Right cardiac atrium (tissue), 5 donors: ENCODE results near the gene SRSF6. TPM values are rescaled to one million over a fixed set of nuclear protein-coding genes. Genes with fewer than 3 reads are reported as not detected.
"Not testable (repeated sequence)": the region's sequence is repeated elsewhere in the genome, so short reads cannot be mapped to it uniquely, and the experiment has no call there.

Experiments
- ATAC-seq, 2 donors: fragments of 200-7000 bp; cut with Tn5 transposase; one replicate each; pipeline versions ENCODE4 v1.8.0 to v1.9.1; 2020; ENCODE audit warnings: moderate library complexity in 2 of 2, mild to moderate bottlenecking in 1 of 2
- DNase-seq, 3 donors: peaks; one replicate each; pipeline ENCODE4 v3.0.0-alpha.2; 2020
- H3K27ac ChIP-seq: one replicate; pipeline ENCODE4 v1.5.1; 2013; ENCODE audit warnings: mild to moderate bottlenecking, low read length, control low read depth, moderate library complexity
- H3K27me3 ChIP-seq: one replicate; pipeline ENCODE4 v1.6.1; 2013; ENCODE audit not compliant: control insufficient read depth, insufficient read depth
- H3K4me1 ChIP-seq: one replicate; pipeline ENCODE4 v1.6.1; 2013; ENCODE audit warnings: low read length; ENCODE audit not compliant: control insufficient read depth, insufficient read depth
- H3K4me3 ChIP-seq: one replicate; pipeline ENCODE4 v1.5.1; 2013; ENCODE audit warnings: low read length, control low read depth
- H3K9me3 ChIP-seq: one replicate; pipeline ENCODE4 v1.6.1; 2013; ENCODE audit warnings: low read length; ENCODE audit not compliant: control insufficient read depth
- WGBS: extraction: QIAGEN DNeasy Blood & Tissue Kit; methylation state at CpG from one replicate; pipeline ENCODE4 v1.1.7; 2013; 5-methylcytosine and 5-hydroxymethylcytosine counted together
- intact Hi-C, 4 donors: fragments of 100-400 bp; cut with DNase I; formaldehyde crosslinking; loops; one replicate each; pipeline versions ENCODE4 v1.11.0 to v1.14.0; 2022 to 2023
- polyA plus RNA-seq: library from polyadenylated mRNA; stranded (reverse); fragments of 200-250 nt; gene quantifications from one replicate; pipeline ENCODE4 v1.2.3, GENCODE V29; 2013
- total RNA-seq, 4 donors: library from RNA; stranded (reverse); fragmentation: NEBNext Ultra II Directional; extraction: Animal tissue kit (Norgen Biotek cat#: 25700); gene quantifications; one replicate each; pipeline ENCODE4 v1.2.1, GENCODE V29; 2021
- donor health status: healthy with polysubstance abuse.
- donor health status: DM: no; HTN: yes; CAD: no.
- donor health status: DM: no; HTN: no; CAD: no.
- donor health status: DM: no; HTN: yes; CAD: no; lungs with severe emphysema.
- donor health status: DM: yes; HTN: yes; CAD: no.

SRSF6 gene
- total and polyA plus RNA-seq, 5 donors, result 50.8 to 80.6 (median 69.1) TPM

DNA sequence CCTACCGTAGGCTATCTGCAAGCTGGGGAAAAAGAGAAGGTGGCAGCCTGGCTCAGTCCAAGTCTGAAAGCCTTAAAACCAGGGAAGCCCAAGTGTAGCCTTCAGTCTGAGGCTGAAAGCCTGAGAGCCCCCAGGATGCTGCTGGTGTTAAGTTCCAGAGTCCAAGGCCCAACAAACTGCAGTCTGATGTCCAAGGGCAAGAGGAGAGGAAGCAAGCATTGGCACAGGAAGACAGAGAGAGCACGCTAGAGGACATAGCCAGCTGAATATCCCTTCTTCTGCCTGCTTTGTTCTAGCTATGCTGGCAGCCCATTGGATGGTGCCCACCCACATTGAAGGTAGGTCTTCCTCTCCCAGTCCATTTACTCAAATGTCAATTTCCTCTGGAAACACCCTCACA, 37.7 kb downstream of the SRSF6 start:
- Histone ChIP-seq H3K27me3 (no peaks in the 10 kb centered on the region), H3K4me3 (no peak overlapping the region), H3K4me1 (no peaks in the 10 kb centered on the region), H3K9me3 (no peaks in the 10 kb centered on the region), H3K27ac (no peak overlapping the region)
- DNase-seq, result no peak
- WGBS, result 42% methylated on average over 2 of the region's 2 CpGs
- intact Hi-C loops, result no loop called here
- no peak for ATAC-seq

- H3K27ac ChIP-seq, ATAC-seq, DNase-seq, H3K9me3 ChIP-seq, H3K4me3 ChIP-seq, H3K27me3 ChIP-seq, H3K4me1 ChIP-seq, intact Hi-C loops: not testable (repeated sequence)
- 91% methylated on average over 8 of the region's 8 CpGs for WGBS
Measured at GRCh38 chr20:43502021-43502420, 44.3 kb downstream of the SRSF6 start.

- WGBS, result 91% methylated on average over 7 of the region's 7 CpGs
- no peaks in the 10 kb centered on the region for H3K9me3 ChIP-seq
- no peaks in the 10 kb centered on the region for H3K4me1 ChIP-seq
- DNase-seq, result no peak
- no peak for ATAC-seq
- H3K27ac ChIP-seq, result no peak overlapping the region
- no peaks in the 10 kb centered on the region for H3K27me3 ChIP-seq
- intact Hi-C loops, result no loop called here
- H3K4me3 ChIP-seq, result no peak overlapping the region
Measured at GRCh38 chr20:43506238-43506637, 48.5 kb downstream of the SRSF6 start.

DNA sequence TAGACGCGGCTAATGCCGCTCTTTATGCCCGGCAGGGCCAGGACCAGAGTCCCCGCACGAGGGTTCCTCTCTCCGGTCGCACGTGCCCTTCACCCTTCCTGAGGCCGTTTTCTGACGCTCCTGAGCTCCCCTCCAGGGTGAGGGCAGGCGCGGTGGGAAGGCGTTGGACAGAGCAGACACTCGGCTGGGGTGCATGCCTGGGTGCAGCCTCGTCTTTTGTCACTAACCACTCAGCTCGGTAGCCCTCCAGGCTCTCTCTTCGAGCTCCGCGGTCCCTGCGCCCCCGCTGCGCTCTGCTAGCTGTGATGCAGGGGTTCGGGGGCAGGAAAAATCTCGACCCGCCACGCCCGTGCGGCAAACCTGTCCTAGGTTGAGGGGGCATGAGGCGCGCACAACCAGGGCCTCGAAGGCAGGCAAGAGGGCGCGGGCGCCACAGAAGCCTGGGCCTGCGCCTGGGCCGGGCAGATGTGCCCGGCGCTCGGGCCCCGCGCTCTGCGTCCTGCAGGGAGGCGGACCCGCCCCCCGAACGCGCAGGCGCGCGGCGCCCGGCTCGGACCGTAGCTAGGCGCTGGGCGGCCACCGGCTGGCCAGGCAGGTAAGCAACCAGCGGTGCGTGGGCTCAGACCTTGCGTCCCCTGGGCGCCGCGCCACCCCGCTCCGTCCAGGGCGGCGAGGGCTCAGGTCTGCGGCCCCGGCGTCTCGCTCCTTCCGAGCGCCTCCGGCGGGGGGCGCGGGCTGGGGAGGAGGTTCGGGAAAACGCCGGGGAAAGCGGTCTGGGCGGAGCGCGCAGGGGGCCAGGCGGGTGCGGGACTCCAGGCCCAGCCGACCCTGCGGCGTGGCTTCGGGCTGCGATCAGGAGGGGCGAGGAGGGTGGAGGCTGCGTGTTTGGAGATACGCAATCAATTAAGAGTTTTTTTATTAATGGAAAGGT, 49.7 kb downstream of the SRSF6 start, which contains the start of gene L3MBTL1:
Gene L3MBTL1, plus strand, starts transcription at position 548 of the 931 bp plus-strand sequence. CDS start 5,807 bp downstream, outside the sequence.
- Histone ChIP-seq H3K4me1 (no peaks in the 10 kb centered on the region), H3K4me3 (peak within 1 kb of the TSS; percentile 74), H3K9me3 (no peaks in the 10 kb centered on the region), H3K27ac (no peak within 1 kb of the TSS), H3K27me3 (no peaks in the 10 kb centered on the region)
- WGBS, result 4% methylated on average over 95 of the region's 95 CpGs
- intact Hi-C loops, result no loop called here
- DNase-seq (peak; percentile 57 to 76 (median 75)), ATAC-seq (peak; percentile 88 to 91)

GRCh38 chr20:43508106-43508505, 50.4 kb downstream of the SRSF6 start:
- H3K4me1 ChIP-seq, result no peaks in the 10 kb centered on the region
- no peaks in the 10 kb centered on the region for H3K27me3 ChIP-seq
- 10% methylated on average over 22 of the region's 22 CpGs for WGBS
- peak overlapping the region; percentile 74 for H3K4me3 ChIP-seq
- peak in 1 of 2 donors; percentile 34 for ATAC-seq
- peak in 2 of 3 donors; percentile 18 to 55 for DNase-seq
- no peak overlapping the region for H3K27ac ChIP-seq
- intact Hi-C loops, result no loop called here
- no peaks in the 10 kb centered on the region for H3K9me3 ChIP-seq

DNA sequence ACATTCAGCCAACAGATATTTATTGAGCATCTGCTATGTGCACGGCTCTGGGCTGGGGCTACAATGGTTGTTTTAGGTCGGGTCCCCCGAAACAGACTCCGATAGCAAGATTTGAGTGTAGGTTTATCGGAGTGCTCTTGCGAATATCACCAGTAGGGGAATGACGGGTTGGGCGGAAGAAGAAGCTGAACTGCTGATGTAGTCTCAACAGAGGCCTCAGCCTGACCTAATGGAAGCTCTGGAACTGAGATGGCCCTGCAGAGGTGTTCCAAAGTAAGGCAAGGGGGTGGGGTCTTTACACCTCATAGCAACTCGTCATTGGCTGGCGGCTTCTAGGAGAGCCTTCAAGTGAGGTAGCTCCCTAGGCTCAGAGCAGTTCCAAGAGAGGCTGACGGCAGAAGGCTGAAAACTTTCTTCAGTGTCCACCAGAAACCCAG, 50.9 kb downstream of the SRSF6 start:
- intact Hi-C loops, result no loop called here
- H3K4me3 ChIP-seq, result no peak overlapping the region
- DNase-seq, result no peak
- no peak overlapping the region for H3K27ac ChIP-seq
- H3K9me3 ChIP-seq, result no peaks in the 10 kb centered on the region
- no peak for ATAC-seq
- peaks cover 2% of the 10 kb centered on the region for H3K4me1 ChIP-seq
- H3K27me3 ChIP-seq, result no peaks in the 10 kb centered on the region
- WGBS, result 75% methylated on average over 11 of the region's 11 CpGs

DNA sequence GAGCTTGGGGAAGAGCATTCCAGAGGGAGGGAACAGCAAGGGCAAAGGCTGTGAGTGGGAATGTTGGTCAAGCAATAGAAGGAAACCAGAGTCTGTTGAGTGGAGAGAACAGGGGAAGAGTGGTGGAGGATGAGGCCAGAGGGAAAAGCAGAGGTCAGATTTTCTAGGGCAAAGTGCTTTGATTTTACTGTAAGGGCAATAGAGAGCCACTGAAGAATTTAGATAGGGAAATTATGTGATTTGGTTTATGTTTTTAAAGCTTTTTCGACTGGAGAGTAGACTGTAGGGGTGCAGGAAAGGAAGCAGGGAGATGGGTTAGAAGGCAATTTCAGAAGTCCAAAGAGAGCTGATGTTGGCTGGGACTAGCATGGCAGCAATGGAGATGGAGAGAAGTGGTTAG, 54.2 kb downstream of the SRSF6 start:
- intact Hi-C loops, result no loop called here
- no peaks in the 10 kb centered on the region for H3K9me3 ChIP-seq
- H3K4me3 ChIP-seq, result no peak overlapping the region
- WGBS, result 87% methylated on average over 1 of the region's 1 CpG
- no peak for DNase-seq
- no peak for ATAC-seq
- no peak overlapping the region for H3K27ac ChIP-seq
- no peaks in the 10 kb centered on the region for H3K27me3 ChIP-seq
- H3K4me1 ChIP-seq, result peaks cover 2% of the 10 kb centered on the region

- ATAC-seq, result no peak
- H3K27ac ChIP-seq, result no peak overlapping the region
- no peaks in the 10 kb centered on the region for H3K9me3 ChIP-seq
- peaks cover 2% of the 10 kb centered on the region for H3K4me1 ChIP-seq
- H3K4me3 ChIP-seq, result peak overlapping the region; percentile 30
- intact Hi-C loops, result no loop called here
- WGBS, result 68% methylated on average over 10 of the region's 10 CpGs
- no peaks in the 10 kb centered on the region for H3K27me3 ChIP-seq
- no peak for DNase-seq
Measured at GRCh38 chr20:43513372-43513930, 55.8 kb downstream of the SRSF6 start.

Other genes with a start within 250 kb of the SRSF6 start
- gene L3MBTL1, start 49.8 kb downstream of the SRSF6 start, total RNA-seq, result 1 to 10 TPM; 5.0 to 6.1 (median 6.1) TPM
- 4.4 TPM for gene L3MBTL1, start 49.8 kb downstream of the SRSF6 start, polyA plus RNA-seq
- gene SGK2, start 101.1 kb downstream of the SRSF6 start, total RNA-seq, result 1 to 10 TPM in 1 of 4 donors, under 1 TPM in 2, not detected in 1; 0.21 to 2.9 (median 0.23) TPM
- gene SGK2, start 101.1 kb downstream of the SRSF6 start, polyA plus RNA-seq, result 3.6 TPM
- gene IFT52, start 133.0 kb downstream of the SRSF6 start, total RNA-seq, result 10 to 100 TPM in 3 of 4 donors, 1 to 10 TPM in 1; 9.6 to 14.1 (median 11.4) TPM
- gene IFT52, start 133.0 kb downstream of the SRSF6 start, polyA plus RNA-seq, result 8.1 TPM
- gene MYBL2, start 209.2 kb downstream of the SRSF6 start, total RNA-seq, result 1 to 10 TPM in 1 of 4 donors, under 1 TPM in 2, not detected in 1; 0.11 to 1.4 (median 0.89) TPM
- 0.11 TPM for gene MYBL2, start 209.2 kb downstream of the SRSF6 start, polyA plus RNA-seq